ENCODE results near the gene DLGAP3. TPM values are rescaled to one million over a fixed set of nuclear protein-coding genes. Genes with fewer than 3 reads are reported as not detected.

The DLGAP3 gene
- total and polyA plus RNA-seq, 2 of the 13 experiments (the other 11 are each of a cell fraction or from before 2014, with no cell fraction given), result 0.03 to 0.04 TPM

GRCh38 chr1:34825455-34826091 is 103.9 kb downstream of the DLGAP3 start (continued):
- TF ChIP-seq DBP (CRISPR knock-in tag; IDR thresholded peaks at IDR 0.05; ENCODE audit: not compliant biosample characterization) (no peak), THAP8 (CRISPR knock-in tag; IDR thresholded peaks at IDR 0.05; ENCODE audit: borderline replicate concordance) (no peak), PHF20 (CRISPR knock-in tag; IDR thresholded peaks at IDR 0.05) (0 out of 2 replicates have a peak, but pooled peaks have one; percentile 17), PAF1 (CRISPR knock-in tag; IDR thresholded peaks at IDR 0.05) (no peak), ZNF597 (CRISPR knock-in tag; IDR thresholded peaks at IDR 0.05) (no peak), MEIS1 (CRISPR knock-in tag; IDR thresholded peaks at IDR 0.05; ENCODE audit: borderline replicate concordance) (no peak), HIC2 (CRISPR knock-in tag; IDR thresholded peaks at IDR 0.05; ENCODE audit: low read depth) (peak; percentile 97), KIAA2018 (CRISPR knock-in tag; IDR thresholded peaks at IDR 0.05; ENCODE audit: borderline replicate concordance) (no peak), MED1 (CRISPR knock-in tag; IDR thresholded peaks at IDR 0.05) (no peak), MAZ (IDR thresholded peaks at IDR 0.05; ENCODE audit: borderline replicate concordance, low read depth, low read length) (no peak), MAZ (CRISPR knock-in tag; IDR thresholded peaks at IDR 0.05; ENCODE audit: low read depth) (peak; percentile 77; the same call in 1 of the 2 replicates), PITX1 (CRISPR knock-in tag; IDR thresholded peaks at IDR 0.05) (peak; percentile 46; the same call in 1 of the 2 replicates), MEIS2 (CRISPR knock-in tag; IDR thresholded peaks at IDR 0.05) (no peak), ZBTB7A (CRISPR knock-in tag; IDR thresholded peaks at IDR 0.05) (no peak), ELF3 (CRISPR knock-in tag; IDR thresholded peaks at IDR 0.05) (peak; percentile 27; the same call in 1 of the 2 replicates), SUZ12 (IDR thresholded peaks at IDR 0.05; ENCODE audit: low read depth, low read length) (no peak), DNMT1 (CRISPR knock-in tag; IDR thresholded peaks at IDR 0.05) (no peak)

Data from HepG2 (cell line).